IMR-90 (cell line): ENCODE measurements around the gene EPAS1. TPM values are rescaled to one million over a fixed set of nuclear protein-coding genes. Genes with fewer than 3 reads are reported as not detected.

Experiments used
- ATAC-seq: fragments of 200-7000 bp; cut with Tn5 transposase; 2 replicates; pipeline ENCODE4 v1.9.1; 2020; ENCODE audit warnings: low read depth, mild to moderate bottlenecking, moderate library complexity
- BruUV-seq: library from RNA; stranded (reverse); fragments of 400-500 nt; replicated peaks from 2 replicates; lab custom pipeline; 2021; lab: Mats Ljungman, UMichigan
- CTCF ChIA-PET: fragments of 300-600 bp; formaldehyde crosslinking; extraction: SDS; loops from one replicate; lab custom pipeline; 2021; ENCODE audit warnings: antibody characterized with exemption; lab: Yijun Ruan, JAX
- POLR2A ChIA-PET: fragments of 300-600 bp; sonication (Branson Sonifier 250); formaldehyde crosslinking; loops from one replicate; lab custom pipeline; 2022; ENCODE audit warnings: antibody characterized with exemption; ENCODE audit not compliant: unreplicated experiment; lab: Charles Lee
- DNase-seq: peaks from one replicate; pipeline ENCODE4 v3.0.0; 2013
- H2AFZ ChIP-seq: replicated peaks from 2 replicates; pipeline ENCODE3; 2013; ENCODE audit warnings: low read length, mild to moderate bottlenecking; ENCODE audit not compliant: poor library complexity
- H2AK5ac ChIP-seq: 2 replicates; pipeline ENCODE4 v1.6.1; 2013; ENCODE audit warnings: low read depth, low read length, inconsistent platforms
- H2AK9ac ChIP-seq: replicated peaks from 2 replicates; pipeline ENCODE3; 2013; ENCODE audit warnings: mild to moderate bottlenecking, low read depth, low read length, moderate library complexity; ENCODE audit not compliant: poor library complexity
- H2BK120ac ChIP-seq: 2 replicates; pipeline ENCODE4 v1.6.1; 2013; ENCODE audit warnings: low read depth, low read length, inconsistent platforms
- H2BK15ac ChIP-seq: 3 replicates; pipeline ENCODE4 v1.6.1; 2013; ENCODE audit warnings: low read depth, low read length, inconsistent platforms
- H2BK20ac ChIP-seq: 2 replicates; pipeline ENCODE4 v1.6.1; 2013; ENCODE audit warnings: low read depth, mild to moderate bottlenecking, inconsistent platforms, low read length, moderate library complexity
- H2BK5ac ChIP-seq: 2 replicates; pipeline ENCODE4 v1.6.1; 2013; ENCODE audit warnings: mild to moderate bottlenecking, low read depth, low read length, inconsistent platforms; ENCODE audit not compliant: poor library complexity, severe bottlenecking
- H3K14ac ChIP-seq: replicated peaks from 2 replicates; pipeline ENCODE4 v1.6.1; 2013; ENCODE audit warnings: low read depth, low read length, inconsistent platforms
- H3K18ac ChIP-seq: 2 replicates; pipeline ENCODE4 v1.6.1; 2013; ENCODE audit warnings: low read depth, low read length, control low read depth
- H3K23ac ChIP-seq: 2 replicates; pipeline ENCODE4 v1.6.1; 2013; ENCODE audit warnings: low read depth, low read length, inconsistent platforms
- H3K27ac ChIP-seq: 2 replicates; pipeline ENCODE4 v1.5.1; 2013; ENCODE audit warnings: mild to moderate bottlenecking, control low read depth, low read length; ENCODE audit not compliant: insufficient read depth
- H3K27me3 ChIP-seq: 2 replicates; pipeline ENCODE4 v1.6.1; 2013; ENCODE audit warnings: low read length; ENCODE audit not compliant: control insufficient read depth, insufficient read depth
- H3K36me3 ChIP-seq: 2 replicates; pipeline ENCODE4 v1.6.1; 2013; ENCODE audit warnings: low read length, mixed read lengths; ENCODE audit not compliant: control insufficient read depth, insufficient read depth
- H3K4ac ChIP-seq: 2 replicates; pipeline ENCODE4 v1.6.1; 2013; ENCODE audit warnings: low read depth, low read length, inconsistent platforms
- H3K4me1 ChIP-seq: 2 replicates; pipeline ENCODE4 v1.6.1; 2013; ENCODE audit warnings: low read length, mixed read lengths; ENCODE audit not compliant: control insufficient read depth, insufficient read depth
- H3K4me2 ChIP-seq: 2 replicates; pipeline ENCODE4 v1.6.1; 2013; ENCODE audit warnings: low read depth, mild to moderate bottlenecking, control low read depth, low read length, moderate library complexity
- H3K4me3 ChIP-seq: 2 replicates; pipeline ENCODE4 v1.5.1; 2013; ENCODE audit warnings: low read depth, mild to moderate bottlenecking, control low read depth, low read length, moderate library complexity; ENCODE audit not compliant: insufficient read depth
- H3K56ac ChIP-seq: 2 replicates; pipeline ENCODE4 v1.6.1; 2013; ENCODE audit warnings: low read length, inconsistent platforms; ENCODE audit not compliant: insufficient read depth; ENCODE audit errors: extremely low read depth
- H3K79me1 ChIP-seq, 2 experiments: 2 replicates each; pipeline ENCODE4 v1.6.1; 2013; ENCODE audit warnings: low read length in 2 of 2, inconsistent platforms in 1 of 2, low read depth in 1 of 2
- H3K9ac ChIP-seq: 2 replicates; pipeline ENCODE4 v1.6.1; 2013; ENCODE audit warnings: low read depth, low read length, control low read depth
- H3K9me1 ChIP-seq: 2 replicates; pipeline ENCODE4 v1.6.1; 2013; ENCODE audit warnings: low read length, inconsistent platforms; ENCODE audit not compliant: insufficient read depth
- H3K9me3 ChIP-seq: 2 replicates; pipeline ENCODE4 v1.6.1; 2013; ENCODE audit warnings: low read length; ENCODE audit not compliant: control insufficient read depth, insufficient read depth
- H4K20me1 ChIP-seq: 2 replicates; pipeline ENCODE4 v1.6.1; 2013; ENCODE audit warnings: low read length, inconsistent platforms; ENCODE audit not compliant: insufficient read depth
- H4K5ac ChIP-seq: 2 replicates; pipeline ENCODE4 v1.6.1; 2013; ENCODE audit warnings: mild to moderate bottlenecking, low read depth, low read length, control low read depth
- H4K8ac ChIP-seq, 2 experiments: 2 replicates each; pipeline ENCODE4 v1.6.1; 2013; ENCODE audit warnings: low read depth in 2 of 2, low read length in 2 of 2, control low read depth in 1 of 2, inconsistent platforms in 1 of 2
- H4K91ac ChIP-seq: 2 replicates; pipeline ENCODE4 v1.6.1; 2013; ENCODE audit warnings: low read depth, low read length, inconsistent platforms; ENCODE audit not compliant: insufficient read depth
- CEBPB ChIP-seq: IDR thresholded peaks from 2 replicates; pipeline ENCODE4 v1.6.1; 2012; ENCODE audit warnings: low read depth, low read length, improper control_type of control experiment
- CTCF ChIP-seq: conservative IDR thresholded peaks from 2 replicates; pipeline ENCODE4 v1.5.1; 2012; ENCODE audit warnings: mild to moderate bottlenecking, low read depth, low read length, improper control_type of control experiment
- FOS ChIP-seq: fragments of 150-350 bp; IDR thresholded peaks from 2 replicates; pipeline ENCODE4 v1.6.1; 2016; ENCODE audit warnings: low read depth, low read length
- MAFK ChIP-seq: IDR thresholded peaks from 2 replicates; pipeline ENCODE4 v1.6.1; 2012; ENCODE audit warnings: low read depth, low read length, improper control_type of control experiment
- MAZ ChIP-seq: IDR thresholded peaks from 2 replicates; pipeline ENCODE4 v1.6.1; 2012; ENCODE audit warnings: low read depth, mild to moderate bottlenecking, low read length, improper control_type of control experiment, moderate library complexity, borderline replicate concordance
- NFE2L2 ChIP-seq: fragments of 150-350 bp; IDR thresholded peaks from 2 replicates; pipeline ENCODE4 v1.6.1; 2016; ENCODE audit warnings: low read depth, mild to moderate bottlenecking, low read length
- RCOR1 ChIP-seq: IDR thresholded peaks from 2 replicates; pipeline ENCODE4 v1.6.1; 2012; ENCODE audit warnings: mild to moderate bottlenecking, low read length, improper control_type of control experiment; ENCODE audit not compliant: insufficient replicate concordance
- SMC3 ChIP-seq: fragments of 150-350 bp; IDR thresholded peaks from 2 replicates; pipeline ENCODE4 v1.6.1; 2016; ENCODE audit warnings: low read depth, mild to moderate bottlenecking, antibody characterized with exemption, low read length, moderate library complexity
- USF2 ChIP-seq: fragments of 150-350 bp; IDR thresholded peaks from 2 replicates; pipeline ENCODE4 v1.6.1; 2017; ENCODE audit warnings: mild to moderate bottlenecking, antibody characterized with exemption, low read length, low read depth
- WGBS, 2 experiments: methylation state at CpG; one replicate each; pipeline versions ENCODE4 v1.1.5 to v1.1.7; 2013; ENCODE audit warnings: missing lambda C conversion rate in 2 of 2; ENCODE audit not compliant: insufficient read length in 1 of 2; ENCODE audit errors: extremely low coverage in 2 of 2; 5-methylcytosine and 5-hydroxymethylcytosine counted together
- dilution Hi-C: fragments of 300-500 bp; cut with HindIII; formaldehyde crosslinking; loops from one replicate; pipeline ENCODE4 v1.14.3; 2018; ENCODE audit warnings: low sequenced_read_pairs; ENCODE audit not compliant: unreplicated experiment
- in situ Hi-C: fragments of 300-500 bp; cut with MboI; formaldehyde crosslinking; loops from 3 replicates; pipeline ENCODE4 v1.14.3; 2019; ENCODE audit warnings: low sequenced_read_pairs, inconsistent platforms, mixed read lengths
- intact Hi-C: fragments of 100-400 bp; cut with micrococcal nuclease; formaldehyde crosslinking; loops from 2 replicates; pipeline ENCODE4 v1.10.0; 2022
- polyA plus RNA-seq, 3 experiments: library from polyadenylated mRNA; depleted of rRNA; stranded (reverse); fragments of >200 nt; gene quantifications; 2 replicates each; pipeline ENCODE4 v1.2.3, GENCODE V29; 2012; ENCODE audit warnings: low replicate concordance in 1 of 3
- total RNA-seq: library from RNA; depleted of rRNA; stranded (reverse); fragments of >200 nt; gene quantifications from 2 replicates; pipeline ENCODE4 v1.2.3, GENCODE V29; 2012

EPAS1 gene
- total and polyA plus RNA-seq, 2 of the 4 experiments (the other 2 are of a cell fraction), result 40.7 to 120 TPM

- Histone ChIP-seq H3K4ac (no peak overlapping the region), H3K27me3 (peaks cover 8% of the 10 kb centered on the region), H2AK9ac (no peak overlapping the region), H4K5ac (no peak overlapping the region), H3K18ac (no peak overlapping the region), H3K79me1 (no peaks in the 10 kb centered on the region), H3K9me1 (peaks cover 8% of the 10 kb centered on the region), H3K9ac (no peak overlapping the region), H4K20me1 (no peaks in the 10 kb centered on the region), H3K27ac (no peak overlapping the region), H2BK120ac (no peak overlapping the region), H2BK5ac (no peak overlapping the region), H3K4me3 (no peak overlapping the region), H2AK5ac (no peak overlapping the region), H3K36me3 (no peaks in the 10 kb centered on the region), H2AFZ (no peak overlapping the region), H3K4me1 (peaks cover 7% of the 10 kb centered on the region), H4K8ac (no peak overlapping the region), H3K23ac (no peak overlapping the region), H2BK20ac (no peak overlapping the region), H3K56ac (no peak overlapping the region), H2BK15ac (no peak overlapping the region), H3K9me3 (no peaks in the 10 kb centered on the region), H3K4me2 (no peak overlapping the region), H3K14ac (no peak overlapping the region), H4K91ac (no peak overlapping the region)
- no TSS peak for BruUV-seq
- in situ Hi-C loops (no loop called here), dilution Hi-C loops (no loop called here), intact Hi-C loops (no loop called here)
- CTCF ChIA-PET, result no interaction called here
- POLR2A ChIA-PET, result no interaction called here
- WGBS, 2 experiments, result 100% methylated on average over 1 of the region's 4 CpGs; no CpG with 5 or more reads in 1 of the 2 experiments
- TF ChIP-seq MAFK (no peak), CTCF (no peak), MAZ (no peak), NFE2L2 (no peak), USF2 (no peak), RCOR1 (no peak), CEBPB (no peak), FOS (no peak), SMC3 (no peak)
- DNase-seq, result no peak
- ATAC-seq, result no peak
These were observed 22.6 kb upstream of the EPAS1 start for GRCh38 chr2:46274586-46274985.
